Measurements from ENCODE around the gene PRDM16. TPM values are rescaled to one million over a fixed set of nuclear protein-coding genes. Genes with fewer than 3 reads are reported as not detected.
A peak's percentile ranks its signal among the peaks of the same experiment; 100 is the strongest.

PRDM16 gene
- total RNA-seq, 1 experiment from 2014 or later = 5.3 TPM

DNA sequence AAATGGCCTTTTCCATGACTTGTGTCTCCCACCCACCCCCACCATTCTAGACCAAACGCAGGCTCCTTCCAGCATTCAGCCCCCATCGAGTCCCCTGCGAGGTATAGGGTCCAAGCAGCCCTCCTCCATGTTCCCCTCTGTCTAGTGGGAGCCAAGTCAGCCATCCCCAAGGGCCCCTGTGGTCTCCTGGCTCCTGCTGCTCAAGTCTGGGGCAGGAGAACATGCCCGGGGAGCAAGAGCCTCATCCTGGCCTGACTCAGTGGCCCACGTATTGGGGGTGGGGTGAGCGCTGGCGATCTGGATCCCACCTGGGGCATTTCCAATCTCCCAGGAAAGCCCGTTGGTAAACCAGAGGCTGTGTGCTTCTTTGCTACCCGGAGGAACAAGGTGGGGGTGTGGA, 4.1 kb upstream of the PRDM16 start:
- Mint-ChIP-seq H3K9me3 (ENCODE audit: unreplicated experiment) (no peaks in the 10 kb centered on the region), H3K4me1 (ENCODE audit: low read depth, unreplicated experiment) (no peaks in the 10 kb centered on the region), H3K27ac (ENCODE audit: unreplicated experiment) (no peak overlapping the region), H3K36me3 (ENCODE audit: insufficient read depth, unreplicated experiment) (no peaks in the 10 kb centered on the region), H3K27me3 (ENCODE audit: insufficient read depth, unreplicated experiment) (peaks cover 2% of the 10 kb centered on the region), H3K4me3 (ENCODE audit: unreplicated experiment) (no peak overlapping the region)
- Histone ChIP-seq H3K4me1 (no peaks in the 10 kb centered on the region), H3K27me3 (replicated peaks; ENCODE audit: control insufficient read depth, insufficient read depth, low read length) (no peaks in the 10 kb centered on the region), H3K9me3 (no peaks in the 10 kb centered on the region), H3K4me3 (ENCODE audit: low read depth, low read length) (no peak overlapping the region), H3K36me3 (ENCODE audit: control insufficient read depth, insufficient read depth, low read length) (no peaks in the 10 kb centered on the region)
- intact Hi-C loops (cut with micrococcal nuclease; ENCODE audit: unreplicated experiment) = no loop called here
- no peak for TF ChIP-seq CTCF (IDR thresholded peaks at IDR 0.05; ENCODE audit: insufficient read depth in 1 of 2, low read depth in 1 of 2, low read length in 1 of 2, severe bottlenecking in 1 of 2, unreplicated experiment in 1 of 2)
- ChIA-PET CTCF (no interaction called here), POLR2A (no interaction called here)
- peak in 1 of 2 experiments; percentile 28 for DNase-seq
- no TSS peak for BruUV-seq (replicated peaks)

DNA sequence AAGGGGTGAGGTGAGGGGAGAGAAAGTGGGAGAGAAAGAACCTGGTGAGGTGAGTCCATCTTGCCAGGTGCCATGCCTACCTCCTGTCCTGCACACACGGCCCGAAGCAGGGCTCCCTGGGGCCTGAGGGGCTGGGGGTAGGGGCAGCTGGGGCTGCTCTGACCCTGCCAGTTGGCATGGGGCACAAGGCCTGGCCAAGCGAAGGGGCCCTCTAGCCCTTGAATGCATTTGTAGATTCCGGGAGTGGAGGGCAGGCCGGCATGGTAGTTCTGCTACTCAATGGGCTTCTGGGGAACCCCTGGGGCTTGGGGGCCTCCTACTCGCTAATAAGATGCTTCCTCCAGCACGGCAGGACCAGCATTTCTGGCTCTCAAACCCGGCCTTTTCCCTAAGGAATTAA, 3.6 kb upstream of the PRDM16 start:
- ChIA-PET CTCF (no interaction called here), POLR2A (no interaction called here)
- Mint-ChIP-seq H3K27me3 (ENCODE audit: insufficient read depth, unreplicated experiment) (peaks cover 2% of the 10 kb centered on the region), H3K9me3 (ENCODE audit: unreplicated experiment) (no peaks in the 10 kb centered on the region), H3K4me1 (ENCODE audit: low read depth, unreplicated experiment) (no peaks in the 10 kb centered on the region), H3K36me3 (ENCODE audit: insufficient read depth, unreplicated experiment) (no peaks in the 10 kb centered on the region), H3K4me3 (ENCODE audit: unreplicated experiment) (no peak overlapping the region), H3K27ac (ENCODE audit: unreplicated experiment) (no peak overlapping the region)
- Histone ChIP-seq H3K4me1 (no peaks in the 10 kb centered on the region), H3K36me3 (ENCODE audit: control insufficient read depth, insufficient read depth, low read length) (no peaks in the 10 kb centered on the region), H3K27me3 (replicated peaks; ENCODE audit: control insufficient read depth, insufficient read depth, low read length) (no peaks in the 10 kb centered on the region), H3K9me3 (no peaks in the 10 kb centered on the region), H3K4me3 (ENCODE audit: low read depth, low read length) (no peak overlapping the region)
- no TSS peak for BruUV-seq (replicated peaks)
- TF ChIP-seq CTCF (IDR thresholded peaks at IDR 0.05; ENCODE audit: insufficient read depth in 1 of 2, low read depth in 1 of 2, low read length in 1 of 2, severe bottlenecking in 1 of 2, unreplicated experiment in 1 of 2) = no peak
- peak in 1 of 2 experiments; percentile 11 for DNase-seq
- intact Hi-C loops (cut with micrococcal nuclease; ENCODE audit: unreplicated experiment) = no loop called here

GRCh38 chr1:3065797-3066196, 3.2 kb upstream of the PRDM16 start:
- intact Hi-C loops (cut with micrococcal nuclease; ENCODE audit: unreplicated experiment) = no loop called here
- Histone ChIP-seq H3K27me3 (replicated peaks; ENCODE audit: control insufficient read depth, insufficient read depth, low read length) (no peaks in the 10 kb centered on the region), H3K9me3 (no peaks in the 10 kb centered on the region), H3K4me3 (ENCODE audit: low read depth, low read length) (no peak overlapping the region), H3K4me1 (no peaks in the 10 kb centered on the region), H3K36me3 (ENCODE audit: control insufficient read depth, insufficient read depth, low read length) (no peaks in the 10 kb centered on the region)
- H3K36me3 Mint-ChIP-seq (ENCODE audit: insufficient read depth, unreplicated experiment) = no peaks in the 10 kb centered on the region
- POLR2A ChIA-PET = no interaction called here
- TF ChIP-seq CTCF (IDR thresholded peaks at IDR 0.05; ENCODE audit: insufficient read depth in 1 of 2, low read depth in 1 of 2, low read length in 1 of 2, severe bottlenecking in 1 of 2, unreplicated experiment in 1 of 2) = no peak
- no peak overlapping the region for H3K4me3 Mint-ChIP-seq (ENCODE audit: unreplicated experiment)
- CTCF ChIA-PET = no interaction called here
- DNase-seq = peak in 1 of 2 experiments; percentile 20
- H3K27ac Mint-ChIP-seq (ENCODE audit: unreplicated experiment) = no peak overlapping the region
- no peaks in the 10 kb centered on the region for H3K27me3 Mint-ChIP-seq (ENCODE audit: insufficient read depth, unreplicated experiment)
- no peaks in the 10 kb centered on the region for H3K4me1 Mint-ChIP-seq (ENCODE audit: low read depth, unreplicated experiment)
- H3K9me3 Mint-ChIP-seq (ENCODE audit: unreplicated experiment) = no peaks in the 10 kb centered on the region
- BruUV-seq (replicated peaks) = no TSS peak
